OCI-LY7 (cell line): ENCODE data around the gene LAMA2. TPM values are rescaled to one million over a fixed set of nuclear protein-coding genes. Genes with fewer than 3 reads are reported as not detected.

ENCODE experiments used
- BruUV-seq: library from RNA; stranded (reverse); fragments of 400-500 nt; replicated peaks from 2 replicates; lab custom pipeline; 2021; lab: Mats Ljungman, UMichigan
- CTCF ChIA-PET: fragments of 300-600 bp; sonication (Branson Sonifier 250); formaldehyde crosslinking; loops from one replicate; lab custom pipeline; 2022; ENCODE audit warnings: antibody characterized with exemption; ENCODE audit not compliant: unreplicated experiment; lab: Charles Lee
- POLR2A ChIA-PET: fragments of 300-600 bp; sonication (Branson Sonifier 250); formaldehyde crosslinking; loops from one replicate; lab custom pipeline; 2022; ENCODE audit warnings: antibody characterized with exemption; lab: Charles Lee
- DNase-seq: peaks from one replicate; pipeline ENCODE4 v3.0.0-alpha.2; 2015; ENCODE audit warnings: low spot score
- H2AFZ ChIP-seq: fragments of 200-600 bp; sonication (generic), shearing (Covaris generic); 2 replicates; pipeline ENCODE4 v1.6.1; 2014; ENCODE audit warnings: mild to moderate bottlenecking, antibody characterized with exemption, low read length, moderate library complexity
- H3K27ac ChIP-seq: fragments of 200-600 bp; sonication (generic); 2 replicates; pipeline ENCODE4 v1.5.1; 2014; ENCODE audit warnings: mixed run types, low read depth, mild to moderate bottlenecking, moderate library complexity, low read length, inconsistent platforms; ENCODE audit not compliant: poor library complexity, severe bottlenecking
- H3K36me3 ChIP-seq: fragments of 200-600 bp; sonication (generic); 2 replicates; pipeline ENCODE4 v1.6.1; 2014; ENCODE audit warnings: mild to moderate bottlenecking, antibody characterized with exemption, low read length, moderate library complexity, mixed read lengths; ENCODE audit not compliant: insufficient read depth
- H3K4me1 ChIP-seq: fragments of 200-600 bp; sonication (generic); 2 replicates; pipeline ENCODE4 v1.5.1; 2014; ENCODE audit warnings: mild to moderate bottlenecking, low read length; ENCODE audit not compliant: insufficient read depth, poor library complexity, severe bottlenecking
- H3K4me2 ChIP-seq: fragments of 200-600 bp; sonication (generic); 2 replicates; pipeline ENCODE4 v1.6.1; 2014; ENCODE audit warnings: mild to moderate bottlenecking, low read length
- H3K4me3 ChIP-seq: fragments of 200-600 bp; sonication (generic); 2 replicates; pipeline ENCODE4 v1.5.1; 2014; ENCODE audit warnings: mild to moderate bottlenecking, low read depth, low read length; ENCODE audit not compliant: poor library complexity, severe bottlenecking
- H3K79me2 ChIP-seq: fragments of 200-600 bp; sonication (generic); 2 replicates; pipeline ENCODE4 v1.6.1; 2016; ENCODE audit warnings: low read depth, mild to moderate bottlenecking, low read length, moderate library complexity, mixed read lengths; ENCODE audit not compliant: insufficient read depth
- H3K9me2 ChIP-seq: fragments of 200-600 bp; sonication (generic); 2 replicates; pipeline ENCODE4 v1.6.1; 2016; ENCODE audit warnings: mild to moderate bottlenecking, low read length, mixed read lengths; ENCODE audit not compliant: insufficient read depth
- H3K9me3 ChIP-seq: fragments of 200-600 bp; sonication (generic); 2 replicates; pipeline ENCODE4 v1.6.1; 2014; ENCODE audit warnings: mild to moderate bottlenecking, mixed run types, low read length, mixed read lengths
- H4K20me1 ChIP-seq: fragments of 200-600 bp; sonication (generic); 2 replicates; pipeline ENCODE4 v1.6.1; 2014; ENCODE audit warnings: mild to moderate bottlenecking, antibody characterized with exemption, low read length, moderate library complexity, mixed read lengths; ENCODE audit not compliant: insufficient read depth
- CTCF ChIP-seq: fragments of 200-600 bp; sonication (generic); conservative IDR thresholded peaks from 2 replicates; pipeline ENCODE4 v1.5.1; 2014; ENCODE audit warnings: mild to moderate bottlenecking, antibody characterized with exemption, low read length, moderate library complexity, mixed read lengths
- EZH2phosphoT487 ChIP-seq: fragments of 200-600 bp; sonication (generic); IDR thresholded peaks from 2 replicates; pipeline ENCODE4 v1.6.1; 2018; ENCODE audit warnings: low read depth, borderline replicate concordance, mild to moderate bottlenecking, mixed run types, antibody characterized with exemption, low read length, moderate library complexity, mixed read lengths
- intact Hi-C: fragments of 100-400 bp; cut with micrococcal nuclease; formaldehyde crosslinking; loops from one replicate; pipeline ENCODE4 v1.10.0; 2022; ENCODE audit not compliant: unreplicated experiment
- total RNA-seq, 2 experiments: library from RNA; depleted of rRNA in 1 of 2; stranded (reverse); fragments of >200 nt in 1 of 2; shearing (Covaris generic) in 1 of 2; gene quantifications; 2 replicates each; pipeline ENCODE4 v1.2.3, GENCODE V29; 2014 to 2022

The LAMA2 gene
- total RNA-seq, 2 experiments from 2014 or later, result not detected

- H3K4me2 ChIP-seq, result no peak overlapping the region
- no peaks in the 10 kb centered on the region for H3K9me2 ChIP-seq
- intact Hi-C loops, result no loop called here
- H3K4me1 ChIP-seq, result no peaks in the 10 kb centered on the region
- CTCF ChIA-PET, result no interaction called here
- no peaks in the 10 kb centered on the region for H3K79me2 ChIP-seq
- no peak overlapping the region for H3K27ac ChIP-seq
- DNase-seq, result no peak
- no peak overlapping the region for H2AFZ ChIP-seq
- no peaks in the 10 kb centered on the region for H4K20me1 ChIP-seq
- POLR2A ChIA-PET, result no interaction called here
- H3K4me3 ChIP-seq, result no peak overlapping the region
- H3K9me3 ChIP-seq, result no peaks in the 10 kb centered on the region
- no peaks in the 10 kb centered on the region for H3K36me3 ChIP-seq
- TF ChIP-seq CTCF (no peak), EZH2phosphoT487 (no peak)
- BruUV-seq, result no TSS peak
Observed at GRCh38 chr6:128997880-128998279, 114.9 kb downstream of the LAMA2 start.

- H4K20me1 ChIP-seq, result no peaks in the 10 kb centered on the region
- no peaks in the 10 kb centered on the region for H3K9me3 ChIP-seq
- H3K4me1 ChIP-seq, result no peaks in the 10 kb centered on the region
- no peak overlapping the region for H3K4me3 ChIP-seq
- H3K79me2 ChIP-seq, result no peaks in the 10 kb centered on the region
- ChIA-PET POLR2A (interaction anchor here (1.4 kb wide), 1 partner anchor 14 kb away, joined by 4 read pairs; no protein-coding TSS in a partner anchor), CTCF (no interaction called here)
- TF ChIP-seq EZH2phosphoT487, result no peak
- TF ChIP-seq CTCF, result no peak
- H3K36me3 ChIP-seq, result no peaks in the 10 kb centered on the region
- H3K27ac ChIP-seq, result no peak overlapping the region
- intact Hi-C loops, result no loop called here
- no peak overlapping the region for H3K4me2 ChIP-seq
- H3K9me2 ChIP-seq, result no peaks in the 10 kb centered on the region
- BruUV-seq, result no TSS peak
- DNase-seq, result no peak
- H2AFZ ChIP-seq, result no peak overlapping the region
Observed at GRCh38 chr6:129006724-129007514, 124.0 kb downstream of the LAMA2 start.

GRCh38 chr6:129007701-129008373 is 124.9 kb downstream of the LAMA2 start:
- Histone ChIP-seq H3K4me1 (no peaks in the 10 kb centered on the region), H3K4me2 (no peak overlapping the region), H3K27ac (no peak overlapping the region), H4K20me1 (no peaks in the 10 kb centered on the region), H2AFZ (no peak overlapping the region), H3K36me3 (no peaks in the 10 kb centered on the region), H3K79me2 (no peaks in the 10 kb centered on the region), H3K4me3 (no peak overlapping the region), H3K9me3 (no peaks in the 10 kb centered on the region), H3K9me2 (no peaks in the 10 kb centered on the region)
- ChIA-PET POLR2A (interaction anchor here (1.4 kb wide), 1 partner anchor 15 kb away, joined by 4 read pairs; no protein-coding TSS in a partner anchor), CTCF (no interaction called here)
- TF ChIP-seq EZH2phosphoT487, result no peak
- TF ChIP-seq CTCF, result no peak
- DNase-seq, result no peak
- BruUV-seq, result no TSS peak
- intact Hi-C loops, result no loop called here
